Astrocyte (in vitro differentiated cells and primary cell): ENCODE measurements around the gene TMEM272. TPM values are rescaled to one million over a fixed set of nuclear protein-coding genes. Genes with fewer than 3 reads are reported as not detected.

Experiments used
- DNase-seq: peaks from one replicate; pipeline ENCODE4 v3.0.0-alpha.2; 2010; ENCODE audit warnings: low read depth
- FAIRE-seq: peaks from 2 replicates; lab custom pipeline; 2011; peaks lifted over from hg19 to GRCh38; lab: Jason Lieb, UNC
- H2AFZ ChIP-seq: 2 replicates; pipeline ENCODE4 v1.6.0; 2012; ENCODE audit warnings: low read depth, low read length, inconsistent platforms
- H3K27ac ChIP-seq: 2 replicates; pipeline ENCODE4 v1.5.1; 2011; ENCODE audit warnings: low read depth, low read length, inconsistent platforms
- H3K27me3 ChIP-seq: 2 replicates; pipeline ENCODE4 v1.6.0; 2011; ENCODE audit warnings: low read length, inconsistent platforms; ENCODE audit not compliant: insufficient read depth
- H3K36me3 ChIP-seq: 2 replicates; pipeline ENCODE4 v1.5.1; 2011; ENCODE audit warnings: low read length, inconsistent platforms; ENCODE audit not compliant: insufficient read depth
- H3K4me1 ChIP-seq: 2 replicates; pipeline ENCODE4 v1.5.1; 2011; ENCODE audit warnings: low read length, inconsistent platforms; ENCODE audit not compliant: insufficient read depth
- H3K4me2 ChIP-seq: 2 replicates; pipeline ENCODE4 v1.6.0; 2012; ENCODE audit warnings: low read length, inconsistent platforms
- H3K4me3 ChIP-seq: 2 replicates; pipeline ENCODE4 v1.5.1; 2011; ENCODE audit warnings: low read depth, mild to moderate bottlenecking, low read length, inconsistent platforms; ENCODE audit not compliant: insufficient read depth
- H3K79me2 ChIP-seq: 2 replicates; pipeline ENCODE4 v1.6.0; 2012; ENCODE audit warnings: mild to moderate bottlenecking, low read length, inconsistent platforms; ENCODE audit not compliant: insufficient read depth
- H3K9ac ChIP-seq: 2 replicates; pipeline ENCODE4 v1.6.0; 2012; ENCODE audit warnings: mild to moderate bottlenecking, low read length, inconsistent platforms
- H3K9me3 ChIP-seq: 2 replicates; pipeline ENCODE4 v1.5.1; 2012; ENCODE audit warnings: low read depth, mild to moderate bottlenecking, low read length, inconsistent platforms; ENCODE audit not compliant: insufficient read depth
- H4K20me1 ChIP-seq: 2 replicates; pipeline ENCODE4 v1.6.0; 2012; ENCODE audit warnings: low read length, inconsistent platforms; ENCODE audit not compliant: insufficient read depth
- H3K27ac Mint-ChIP-seq: one replicate; pipeline ENCODE4 v1.8.0; 2021; ENCODE audit warnings: mild to moderate bottlenecking, mixed read lengths; ENCODE audit not compliant: unreplicated experiment
- H3K27me3 Mint-ChIP-seq: one replicate; pipeline ENCODE4 v1.8.0; 2021; ENCODE audit warnings: low read depth, mixed read lengths; ENCODE audit not compliant: unreplicated experiment
- H3K36me3 Mint-ChIP-seq: one replicate; pipeline ENCODE4 v1.8.0; 2021; ENCODE audit warnings: low read depth, mixed read lengths; ENCODE audit not compliant: unreplicated experiment
- H3K4me1 Mint-ChIP-seq: one replicate; pipeline ENCODE4 v1.8.0; 2021; ENCODE audit warnings: low read depth, mixed read lengths; ENCODE audit not compliant: unreplicated experiment
- H3K4me3 Mint-ChIP-seq: one replicate; pipeline ENCODE4 v1.8.0; 2021; ENCODE audit warnings: mild to moderate bottlenecking, moderate library complexity, mixed read lengths; ENCODE audit not compliant: unreplicated experiment
- H3K9me3 Mint-ChIP-seq: one replicate; pipeline ENCODE4 v1.8.0; 2021; ENCODE audit warnings: mild to moderate bottlenecking, mixed read lengths; ENCODE audit not compliant: unreplicated experiment
- EZH2 ChIP-seq: IDR thresholded peaks from 2 replicates; pipeline ENCODE4 v1.6.1; 2012; ENCODE audit warnings: mild to moderate bottlenecking, low read length, inconsistent platforms; ENCODE audit not compliant: insufficient read depth
- total RNA-seq: library from RNA; stranded (reverse); gene quantifications from 2 replicates; pipeline ENCODE4 v1.2.1, GENCODE V29; 2021
- TF ChIP-seq, protein P1 (sequence below): IDR thresholded peaks from 2 replicates; pipeline ENCODE4 v1.5.1; 2011; ENCODE audit warnings: low read depth, mild to moderate bottlenecking, inconsistent platforms, low read length, moderate library complexity; ENCODE audit not compliant: insufficient read depth

TMEM272 gene
- total RNA-seq, 1 donor from 2014 or later = 0.05 TPM

DNA sequence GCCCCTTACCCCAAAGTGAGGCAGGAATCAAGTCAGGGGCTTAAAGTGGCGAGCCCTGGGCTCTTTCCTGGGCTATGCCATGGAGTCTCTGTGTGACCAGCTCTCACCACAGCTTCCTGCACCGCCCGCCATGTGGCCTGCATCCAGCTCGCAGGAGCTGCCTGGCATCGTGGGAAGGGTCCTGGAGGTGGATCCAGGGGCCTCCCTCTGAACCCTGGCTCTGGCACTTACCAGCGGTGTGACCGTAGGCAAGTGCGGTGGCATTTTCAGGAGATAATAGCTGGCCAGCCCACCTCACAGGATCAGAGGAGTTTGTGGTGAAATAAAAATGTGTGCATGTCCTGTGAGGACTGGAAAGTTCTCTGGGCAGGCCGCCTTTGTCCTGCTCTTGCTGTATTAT, 67.1 kb downstream of the TMEM272 start:
- Mint-ChIP-seq H3K36me3 (peaks cover 5% of the 10 kb centered on the region), H3K4me3 (no peak overlapping the region), H3K27me3 (peaks cover 2% of the 10 kb centered on the region), H3K27ac (no peak overlapping the region), H3K4me1 (no peaks in the 10 kb centered on the region), H3K9me3 (no peaks in the 10 kb centered on the region)
- no peaks in the 10 kb centered on the region for H3K9me3 ChIP-seq
- H3K4me2 ChIP-seq = no peak overlapping the region
- H3K27me3 ChIP-seq = no peaks in the 10 kb centered on the region
- no peaks in the 10 kb centered on the region for H4K20me1 ChIP-seq
- no peaks in the 10 kb centered on the region for H3K36me3 ChIP-seq
- H3K4me3 ChIP-seq = no peak overlapping the region
- no peak for TF ChIP-seq EZH2
- TF ChIP-seq, protein P1, sequence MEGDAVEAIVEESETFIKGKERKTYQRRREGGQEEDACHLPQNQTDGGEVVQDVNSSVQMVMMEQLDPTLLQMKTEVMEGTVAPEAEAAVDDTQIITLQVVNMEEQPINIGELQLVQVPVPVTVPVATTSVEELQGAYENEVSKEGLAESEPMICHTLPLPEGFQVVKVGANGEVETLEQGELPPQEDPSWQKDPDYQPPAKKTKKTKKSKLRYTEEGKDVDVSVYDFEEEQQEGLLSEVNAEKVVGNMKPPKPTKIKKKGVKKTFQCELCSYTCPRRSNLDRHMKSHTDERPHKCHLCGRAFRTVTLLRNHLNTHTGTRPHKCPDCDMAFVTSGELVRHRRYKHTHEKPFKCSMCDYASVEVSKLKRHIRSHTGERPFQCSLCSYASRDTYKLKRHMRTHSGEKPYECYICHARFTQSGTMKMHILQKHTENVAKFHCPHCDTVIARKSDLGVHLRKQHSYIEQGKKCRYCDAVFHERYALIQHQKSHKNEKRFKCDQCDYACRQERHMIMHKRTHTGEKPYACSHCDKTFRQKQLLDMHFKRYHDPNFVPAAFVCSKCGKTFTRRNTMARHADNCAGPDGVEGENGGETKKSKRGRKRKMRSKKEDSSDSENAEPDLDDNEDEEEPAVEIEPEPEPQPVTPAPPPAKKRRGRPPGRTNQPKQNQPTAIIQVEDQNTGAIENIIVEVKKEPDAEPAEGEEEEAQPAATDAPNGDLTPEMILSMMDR = no peak
- H3K27ac ChIP-seq = no peak overlapping the region
- no peak overlapping the region for H2AFZ ChIP-seq
- FAIRE-seq (no peak), DNase-seq (no peak)
- H3K4me1 ChIP-seq = no peaks in the 10 kb centered on the region
- no peaks in the 10 kb centered on the region for H3K79me2 ChIP-seq
- no peak overlapping the region for H3K9ac ChIP-seq

DNA sequence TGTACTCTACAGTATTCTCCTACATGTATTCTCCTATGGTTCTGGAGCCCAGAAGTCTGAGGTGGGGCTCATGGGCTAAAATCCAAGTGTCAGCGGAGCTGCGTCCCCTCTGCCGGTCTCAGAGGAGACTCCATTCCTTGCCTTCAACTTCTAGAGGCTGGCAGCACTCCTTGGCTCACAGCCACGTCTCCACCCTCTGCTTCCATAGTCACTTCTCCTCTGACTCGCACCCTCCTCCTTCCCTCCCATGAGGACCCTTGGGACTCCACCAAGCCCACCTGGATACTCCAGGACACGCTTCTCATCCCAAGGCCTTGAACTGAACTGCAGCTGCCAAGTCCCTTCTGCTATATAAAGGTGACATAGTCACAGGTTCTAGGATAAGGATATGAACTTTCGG, 68.8 kb downstream of the TMEM272 start:
- no peaks in the 10 kb centered on the region for H3K4me1 ChIP-seq
- H3K4me3 Mint-ChIP-seq = no peak overlapping the region
- TF ChIP-seq EZH2 = no peak
- TF ChIP-seq, protein P1 = no peak
- no peaks in the 10 kb centered on the region for H3K36me3 ChIP-seq
- no peaks in the 10 kb centered on the region for H3K79me2 ChIP-seq
- no peak overlapping the region for H3K27ac Mint-ChIP-seq
- DNase-seq = no peak
- H3K27me3 ChIP-seq = no peaks in the 10 kb centered on the region
- H3K9me3 Mint-ChIP-seq = no peaks in the 10 kb centered on the region
- H3K9ac ChIP-seq = no peak overlapping the region
- H3K27me3 Mint-ChIP-seq = peaks cover 2% of the 10 kb centered on the region
- no peak overlapping the region for H3K4me3 ChIP-seq
- no peaks in the 10 kb centered on the region for H3K9me3 ChIP-seq
- no peak overlapping the region for H3K4me2 ChIP-seq
- H3K36me3 Mint-ChIP-seq = peaks cover 8% of the 10 kb centered on the region
- no peak overlapping the region for H2AFZ ChIP-seq
- FAIRE-seq = no peak
- H3K27ac ChIP-seq = no peak overlapping the region
- no peaks in the 10 kb centered on the region for H4K20me1 ChIP-seq
- no peaks in the 10 kb centered on the region for H3K4me1 Mint-ChIP-seq

DNA sequence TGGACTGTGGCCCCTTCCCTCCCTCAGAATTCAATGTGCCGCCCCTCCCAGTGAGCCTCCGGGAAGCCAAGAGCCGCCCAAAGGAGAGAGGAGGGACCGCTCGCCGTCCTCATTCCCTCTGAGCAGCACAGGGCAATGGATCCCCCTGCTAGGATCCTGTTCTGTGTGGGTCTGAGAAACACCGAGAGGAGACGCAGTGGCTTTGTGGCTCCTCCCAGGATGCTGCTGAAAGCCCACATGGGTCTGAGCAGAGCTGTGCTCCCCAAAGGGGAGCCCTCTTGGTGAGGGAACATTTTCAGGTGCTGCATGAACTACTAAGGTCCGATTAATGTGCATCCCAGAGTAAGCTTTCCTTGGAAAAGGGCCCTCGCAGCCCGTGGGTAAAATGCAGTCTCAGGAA, 71.5 kb downstream of the TMEM272 start:
- Histone ChIP-seq H4K20me1 (no peaks in the 10 kb centered on the region), H3K4me1 (no peaks in the 10 kb centered on the region), H3K79me2 (no peaks in the 10 kb centered on the region), H3K4me3 (no peak overlapping the region), H2AFZ (no peak overlapping the region), H3K27me3 (no peaks in the 10 kb centered on the region), H3K9me3 (no peaks in the 10 kb centered on the region), H3K4me2 (no peak overlapping the region), H3K27ac (no peak overlapping the region), H3K36me3 (no peaks in the 10 kb centered on the region), H3K9ac (no peak overlapping the region)
- FAIRE-seq (no peak), DNase-seq (no peak)
- TF ChIP-seq, protein P1 = no peak
- no peak for TF ChIP-seq EZH2
- H3K4me1 Mint-ChIP-seq = no peaks in the 10 kb centered on the region
- H3K9me3 Mint-ChIP-seq = no peaks in the 10 kb centered on the region
- no peak overlapping the region for H3K27ac Mint-ChIP-seq
- no peak overlapping the region for H3K4me3 Mint-ChIP-seq
- H3K36me3 Mint-ChIP-seq = peaks cover 5% of the 10 kb centered on the region
- peaks cover 2% of the 10 kb centered on the region for H3K27me3 Mint-ChIP-seq
